Endothelial cell of umbilical vein (primary cell): Measurements from ENCODE around the gene LIPE. TPM values are rescaled to one million over a fixed set of nuclear protein-coding genes. Genes with fewer than 3 reads are reported as not detected.
A peak's percentile ranks its signal among the peaks of the same experiment; 100 is the strongest.

ENCODE experiments used
- BruUV-seq: library from RNA; stranded (reverse); fragments of 400-500 nt; replicated peaks from 2 replicates; lab custom pipeline; 2021; lab: Mats Ljungman, UMichigan
- CTCF ChIA-PET: fragments of 300-600, 350-600 bp; sonication (Branson Sonifier 250); formaldehyde crosslinking; loops from one replicate; lab custom pipeline; 2021; ENCODE audit warnings: antibody characterized with exemption, inconsistent platforms; lab: Charles Lee
- POLR2A ChIA-PET: fragments of 300-600, 350-600 bp; sonication (Branson Sonifier 250); formaldehyde crosslinking; loops from one replicate; lab custom pipeline; 2021; ENCODE audit warnings: antibody characterized with exemption, inconsistent platforms; lab: Charles Lee
- DNase-seq: peaks from one replicate; pipeline ENCODE4 v3.0.0-alpha.2; 2011; ENCODE audit warnings: low read depth, low spot score
- FAIRE-seq: peaks from 2 replicates; lab custom pipeline; 2011; peaks lifted over from hg19 to GRCh38; lab: Jason Lieb, UNC
- H2AFZ ChIP-seq: 2 replicates; pipeline ENCODE4 v1.6.0; 2012; ENCODE audit warnings: low read depth, low read length, control low read depth, inconsistent platforms
- H3K27ac ChIP-seq: 2 replicates; pipeline ENCODE4 v1.5.1; 2011; ENCODE audit warnings: low read depth, mild to moderate bottlenecking, control low read depth, low read length, moderate library complexity; ENCODE audit not compliant: insufficient read depth
- H3K27me3 ChIP-seq, 2 experiments: 2 replicates each; pipeline versions ENCODE4 v1.6.0 to v1.6.1; 2011; ENCODE audit warnings: low read length in 2 of 2, mixed read lengths in 1 of 2; ENCODE audit not compliant: control insufficient read depth in 2 of 2, insufficient read depth in 2 of 2
- H3K36me3 ChIP-seq, 2 experiments: 2 replicates in 1 of 2; 3 replicates in 1 of 2; pipeline ENCODE4 v1.5.1; 2011; ENCODE audit warnings: low read length in 2 of 2, mild to moderate bottlenecking in 1 of 2, moderate library complexity in 1 of 2; ENCODE audit not compliant: control insufficient read depth in 2 of 2, insufficient read depth in 2 of 2; ENCODE audit errors: extremely low read depth in 1 of 2
- H3K4me1 ChIP-seq: 3 replicates; pipeline ENCODE4 v1.5.1; 2011; ENCODE audit warnings: mild to moderate bottlenecking, low read length; ENCODE audit not compliant: control insufficient read depth, insufficient read depth; ENCODE audit errors: extremely low read depth
- H3K4me2 ChIP-seq: 2 replicates; pipeline ENCODE4 v1.6.1; 2011; ENCODE audit warnings: low read length, control low read depth, mixed read lengths; ENCODE audit not compliant: insufficient read depth
- H3K4me3 ChIP-seq, 3 experiments: fragments of 200-600 bp in 1 of 3; sonication (generic), shearing (Covaris generic) in 1 of 3; replicated peaks in 1 of 3; 2 replicates each; pipeline ENCODE4 v1.5.1; 2011 to 2016; ENCODE audit warnings: control low read depth in 3 of 3, low read length in 3 of 3, mild to moderate bottlenecking in 2 of 3, inconsistent platforms in 1 of 3, low read depth in 1 of 3, moderate library complexity in 1 of 3; ENCODE audit not compliant: insufficient read depth in 1 of 3
- H3K79me2 ChIP-seq: 2 replicates; pipeline ENCODE4 v1.6.0; 2012; ENCODE audit warnings: low read length, inconsistent platforms; ENCODE audit not compliant: control insufficient read depth, insufficient read depth
- H3K9ac ChIP-seq: replicated peaks from 2 replicates; pipeline ENCODE3; 2011; ENCODE audit warnings: low read length, control low read depth; ENCODE audit not compliant: insufficient read depth; ENCODE audit errors: extremely low read depth
- H3K9me1 ChIP-seq: replicated peaks from 3 replicates; pipeline ENCODE4 v1.6.0; 2011; ENCODE audit warnings: mild to moderate bottlenecking, low read length; ENCODE audit not compliant: control insufficient read depth, insufficient read depth; ENCODE audit errors: extremely low read depth
- H3K9me3 ChIP-seq: replicated peaks from 2 replicates; pipeline ENCODE4 v1.5.1; 2012; ENCODE audit warnings: low read length, inconsistent platforms; ENCODE audit not compliant: control insufficient read depth, insufficient read depth
- H4K20me1 ChIP-seq: replicated peaks from 2 replicates; pipeline ENCODE3; 2011; ENCODE audit warnings: mild to moderate bottlenecking, low read length; ENCODE audit not compliant: control insufficient read depth, insufficient read depth; ENCODE audit errors: extremely low read depth
- EZH2 ChIP-seq: IDR thresholded peaks from 2 replicates; pipeline ENCODE4 v1.6.1; 2012; ENCODE audit warnings: borderline replicate concordance, low read depth, mild to moderate bottlenecking, moderate library complexity, low read length, inconsistent platforms; ENCODE audit not compliant: severe bottlenecking
- FOS ChIP-seq: IDR thresholded peaks from 2 replicates; pipeline ENCODE4 v1.6.1; 2011; ENCODE audit warnings: mild to moderate bottlenecking, low read length, moderate library complexity, borderline replicate concordance; ENCODE audit not compliant: insufficient read depth
- GATA2 ChIP-seq: IDR thresholded peaks from 2 replicates; pipeline ENCODE4 v1.7.0; 2011; ENCODE audit warnings: low read depth, mild to moderate bottlenecking, moderate library complexity, mixed read lengths, low read length; ENCODE audit not compliant: insufficient read length, insufficient read depth
- JUN ChIP-seq: IDR thresholded peaks from 2 replicates; pipeline ENCODE4 v1.6.1; 2011; ENCODE audit warnings: borderline replicate concordance, low read depth; ENCODE audit not compliant: insufficient read length, insufficient read depth
- MYC ChIP-seq: IDR thresholded peaks from one replicate; pipeline ENCODE4 v1.6.1; 2011; ENCODE audit warnings: mild to moderate bottlenecking, low read depth, low read length
- POLR2A ChIP-seq: IDR thresholded peaks from 2 replicates; pipeline ENCODE4 v1.6.1; 2012; ENCODE audit warnings: low read depth, mild to moderate bottlenecking, control low read depth, low read length
- POLR2AphosphoS5 ChIP-seq: IDR thresholded peaks from 2 replicates; pipeline ENCODE4 v1.6.1; 2012; ENCODE audit warnings: low read depth, mild to moderate bottlenecking, control low read depth, low read length, moderate library complexity; ENCODE audit not compliant: insufficient read depth
- dilution Hi-C: fragments of 300-500 bp; cut with MboI; formaldehyde crosslinking; loops from one replicate; pipeline ENCODE4 v1.15.0; 2019; ENCODE audit warnings: low sequenced_read_pairs; ENCODE audit not compliant: extremely low pct_ligation_motif_present
- intact Hi-C: fragments of 100-400 bp; cut with micrococcal nuclease; formaldehyde crosslinking; loops from one replicate; pipeline ENCODE4 v1.10.0; 2022
- polyA plus RNA-seq, 4 experiments: library from polyadenylated mRNA; depleted of rRNA in 3 of 4; stranded (reverse) in 3 of 4; unstranded in 1 of 4; fragments of >200 nt; gene quantifications; 2 replicates each; pipeline versions ENCODE4 v1.2.1 to v1.2.3, GENCODE V29; 2011 to 2012; ENCODE audit warnings: missing spikeins in 1 of 4
- total RNA-seq: library from RNA; stranded (reverse); gene quantifications from 2 replicates; pipeline ENCODE4 v1.2.3, GENCODE V29; 2021
- TF ChIP-seq, protein P1 (sequence below), 2 donors: IDR thresholded peaks; 1 replicate in 1 of 2; 2 replicates in 1 of 2; pipeline ENCODE4 v1.5.1; 2011; ENCODE audit warnings: low read length in 2 of 2, mild to moderate bottlenecking in 2 of 2, moderate library complexity in 2 of 2, control low read depth in 1 of 2, inconsistent platforms in 1 of 2, low read depth in 1 of 2; ENCODE audit not compliant: insufficient read depth in 1 of 2; ENCODE audit errors: extremely low read depth in 1 of 2
- TF ChIP-seq, protein P2 (sequence below): IDR thresholded peaks from 2 replicates; pipeline ENCODE4 v1.6.1; 2011; ENCODE audit not compliant: insufficient read depth, insufficient read length

The LIPE gene
- total and polyA plus RNA-seq, 2 donors (not counting 3 experiments of a cell fraction or from before 2014, with no cell fraction given) = 3.8 to 13.5 TPM

GRCh38 chr19:42468273-42468796 is 41.1 kb upstream of the LIPE start:
- dilution Hi-C loops = no loop called here
- POLR2A ChIA-PET = no interaction called here
- no TSS peak for BruUV-seq

More at GRCh38 chr19:42468273-42468796, 41.1 kb upstream of the LIPE start:
- TF ChIP-seq JUN (no peak), FOS (no peak), POLR2AphosphoS5 (no peak), POLR2A (no peak), GATA2 (no peak), MYC (no peak), EZH2 (no peak)
- TF ChIP-seq, protein P1, sequence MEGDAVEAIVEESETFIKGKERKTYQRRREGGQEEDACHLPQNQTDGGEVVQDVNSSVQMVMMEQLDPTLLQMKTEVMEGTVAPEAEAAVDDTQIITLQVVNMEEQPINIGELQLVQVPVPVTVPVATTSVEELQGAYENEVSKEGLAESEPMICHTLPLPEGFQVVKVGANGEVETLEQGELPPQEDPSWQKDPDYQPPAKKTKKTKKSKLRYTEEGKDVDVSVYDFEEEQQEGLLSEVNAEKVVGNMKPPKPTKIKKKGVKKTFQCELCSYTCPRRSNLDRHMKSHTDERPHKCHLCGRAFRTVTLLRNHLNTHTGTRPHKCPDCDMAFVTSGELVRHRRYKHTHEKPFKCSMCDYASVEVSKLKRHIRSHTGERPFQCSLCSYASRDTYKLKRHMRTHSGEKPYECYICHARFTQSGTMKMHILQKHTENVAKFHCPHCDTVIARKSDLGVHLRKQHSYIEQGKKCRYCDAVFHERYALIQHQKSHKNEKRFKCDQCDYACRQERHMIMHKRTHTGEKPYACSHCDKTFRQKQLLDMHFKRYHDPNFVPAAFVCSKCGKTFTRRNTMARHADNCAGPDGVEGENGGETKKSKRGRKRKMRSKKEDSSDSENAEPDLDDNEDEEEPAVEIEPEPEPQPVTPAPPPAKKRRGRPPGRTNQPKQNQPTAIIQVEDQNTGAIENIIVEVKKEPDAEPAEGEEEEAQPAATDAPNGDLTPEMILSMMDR (IDR thresholded peaks at IDR 0.05; ENCODE audit: extremely low read depth in 1 of 2, insufficient read depth in 1 of 2, low read depth in 1 of 2, low read length in 2 of 2) = no peak
- TF ChIP-seq, protein P2, sequence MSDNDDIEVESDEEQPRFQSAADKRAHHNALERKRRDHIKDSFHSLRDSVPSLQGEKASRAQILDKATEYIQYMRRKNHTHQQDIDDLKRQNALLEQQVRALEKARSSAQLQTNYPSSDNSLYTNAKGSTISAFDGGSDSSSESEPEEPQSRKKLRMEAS = no peak
- CTCF ChIA-PET = no interaction called here
- Histone ChIP-seq H3K4me2 (no peak overlapping the region), H3K4me3 (no peak overlapping the region), H3K4me1 (no peaks in the 10 kb centered on the region), H3K9me1 (no peaks in the 10 kb centered on the region), H3K27ac (no peak overlapping the region), H3K27me3 (peaks cover 0 to 1% of the 10 kb centered on the region in 2 experiments), H3K9ac (no peak overlapping the region), H3K79me2 (no peaks in the 10 kb centered on the region), H2AFZ (no peak overlapping the region), H4K20me1 (no peaks in the 10 kb centered on the region), H3K9me3 (no peaks in the 10 kb centered on the region), H3K36me3 (no peaks in the 10 kb centered on the region)
- intact Hi-C loops = no loop called here
- peak; percentile 24 for FAIRE-seq
- no peak for DNase-seq
